T-helper 2 cell treated with Interferon-gamma antibody and Interleukin-4, amounts not matched to agents 100 ng/mL and 5 ng/mL, for 36 hours (primary cell): Measurements from ENCODE around the gene TEAD1. TPM values are rescaled to one million over a fixed set of nuclear protein-coding genes. Genes with fewer than 3 reads are reported as not detected.

Experiments used
- intact Hi-C: fragments of 100-400 bp; cut with micrococcal nuclease; formaldehyde crosslinking; loops from one replicate; pipeline ENCODE4 v1.15.1; 2023
- total RNA-seq: library from RNA; stranded (reverse); gene quantifications from 2 replicates; pipeline ENCODE4 v1.2.3, GENCODE V29; 2022

TEAD1 gene
- total RNA-seq, 1 donor from 2014 or later = 0.18 TPM

DNA sequence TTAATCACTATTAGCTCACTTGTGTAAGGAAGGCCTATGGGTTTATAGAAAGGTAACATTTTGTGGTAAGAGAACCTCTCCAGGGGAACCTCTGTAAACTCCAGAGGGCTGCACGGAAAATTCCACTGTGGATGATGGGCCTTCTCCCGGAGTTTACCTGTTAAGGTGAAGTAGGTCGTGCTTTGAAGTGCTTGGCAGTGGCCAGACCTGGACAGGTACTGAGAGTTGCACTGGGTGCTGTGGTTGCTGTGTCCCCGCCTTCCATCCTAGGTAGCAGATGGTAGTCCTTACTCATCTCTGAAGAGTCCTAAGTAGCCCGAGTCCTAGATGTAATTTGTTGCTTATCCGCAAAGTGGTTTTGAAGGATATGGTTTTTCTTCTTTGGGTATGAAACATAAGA lies 133.4 kb downstream of the TEAD1 start:
- intact Hi-C loops = no loop called here

DNA sequence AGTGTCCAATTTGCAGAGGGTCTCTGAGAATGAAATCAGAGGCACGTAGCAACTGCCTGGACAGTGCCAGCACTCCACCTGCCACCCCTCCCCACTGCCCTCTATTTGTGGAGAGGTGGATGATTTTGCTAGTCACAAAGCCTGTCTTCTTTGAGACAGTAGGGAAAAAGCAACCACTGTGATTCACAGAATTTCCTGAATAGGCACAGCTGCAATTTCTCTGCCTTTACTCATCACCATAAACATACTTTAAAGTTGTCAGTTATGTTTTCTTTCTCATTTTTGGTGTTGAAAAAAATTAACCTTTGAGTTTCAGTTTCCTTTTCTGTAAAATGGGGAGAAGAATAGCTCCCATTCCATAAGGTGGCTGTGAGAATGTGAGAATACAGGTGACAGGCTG lies 134.3 kb downstream of the TEAD1 start:
- intact Hi-C loops = no loop called here

DNA sequence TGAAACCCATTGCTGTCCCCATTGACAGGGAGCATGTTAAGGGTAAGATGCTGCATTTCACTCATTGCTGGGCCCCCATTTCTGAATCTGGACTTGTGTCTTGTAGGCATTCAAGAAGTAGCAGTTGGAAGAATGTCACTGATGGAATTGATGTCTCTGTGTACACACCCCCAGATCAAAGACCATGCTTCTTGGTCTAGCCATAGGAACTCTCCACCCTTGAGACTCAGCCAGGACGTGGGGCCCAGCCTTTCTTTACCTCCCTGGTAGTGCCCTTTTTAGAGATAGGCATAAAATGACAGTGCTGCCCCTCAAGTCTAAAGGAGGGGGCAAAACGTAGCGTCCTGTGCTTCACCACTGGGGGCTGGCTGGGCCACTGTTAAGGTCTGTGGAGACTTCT lies 135.1 kb downstream of the TEAD1 start:
- intact Hi-C loops = no loop called here

DNA sequence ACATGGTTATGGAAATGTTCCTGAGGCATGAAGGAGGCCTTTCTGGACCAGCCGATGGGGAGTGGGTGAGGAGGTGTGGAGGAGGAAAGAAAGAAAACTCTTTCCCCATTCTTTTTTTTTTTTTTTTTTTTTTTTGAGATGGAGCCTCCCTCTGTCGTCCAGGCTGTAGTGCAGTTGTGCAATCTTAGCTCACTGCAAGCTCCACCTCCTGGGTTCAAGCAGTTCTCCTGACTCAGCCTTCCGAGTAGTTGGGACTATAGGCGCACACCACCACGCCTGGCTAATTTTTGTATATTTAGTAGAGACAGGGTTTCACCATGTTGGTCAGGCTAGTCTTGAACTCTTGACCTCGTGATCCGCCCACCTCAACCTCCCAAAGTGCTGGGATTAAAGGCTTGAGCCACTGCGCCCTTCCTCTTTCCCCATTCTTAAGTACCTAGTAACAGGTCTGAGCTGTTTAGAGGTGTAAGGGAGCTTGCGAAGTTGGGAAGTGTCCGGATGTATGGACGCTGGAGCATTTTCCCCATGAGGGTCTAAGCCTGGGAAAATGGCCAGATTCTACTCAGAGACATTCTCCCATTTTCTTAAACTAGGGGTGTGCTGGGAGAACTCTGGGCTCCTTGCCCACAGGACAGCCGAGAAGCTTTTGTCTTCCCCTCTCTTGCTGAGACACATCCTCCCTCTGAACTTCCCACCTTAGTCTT lies 135.8 kb downstream of the TEAD1 start:
- intact Hi-C loops = loop anchor here (10.0 kb wide), 1 partner anchor 135 kb away; the partner anchor contains the start of gene TEAD1

DNA sequence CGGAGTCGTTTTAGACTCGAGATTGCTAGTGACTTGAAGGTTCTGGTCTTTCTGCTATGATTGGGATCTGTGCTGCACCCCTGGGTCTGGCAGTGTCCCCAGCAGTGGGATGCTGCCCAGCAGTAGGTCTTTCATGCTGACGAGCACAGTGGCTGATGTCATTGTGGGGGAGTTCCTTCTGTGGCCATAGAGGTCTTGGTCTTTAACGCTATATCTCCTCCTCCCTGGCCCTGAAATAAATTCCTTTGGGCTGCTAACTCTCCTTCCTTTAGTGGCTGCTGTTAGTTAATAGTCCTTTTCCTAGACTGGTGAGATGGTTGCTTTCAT lies 136.3 kb downstream of the TEAD1 start:
- intact Hi-C loops = loop anchor here (10.0 kb wide), 1 partner anchor 136 kb away; the partner anchor contains the start of gene TEAD1

DNA sequence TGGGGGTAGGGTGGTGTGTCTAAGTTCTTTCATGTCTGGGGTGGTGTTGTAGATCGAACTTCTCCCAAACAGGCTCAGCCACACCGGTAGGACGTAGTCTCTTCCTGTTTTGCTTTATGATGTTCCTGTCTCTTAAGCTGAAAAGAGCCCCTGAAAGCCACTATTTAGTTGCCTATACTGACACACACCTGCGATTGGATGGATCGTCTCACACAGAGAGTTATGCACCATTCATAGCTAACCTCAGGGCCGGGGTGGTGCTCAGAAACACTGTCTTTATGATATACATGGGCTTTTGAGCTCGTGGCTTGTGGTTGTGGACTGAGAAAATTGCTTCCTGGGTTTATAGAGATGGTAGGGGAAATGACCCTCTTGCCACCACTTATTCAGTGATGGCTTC lies 137.6 kb downstream of the TEAD1 start:
- intact Hi-C loops = loop anchor here (10.0 kb wide), 1 partner anchor 137 kb away; the partner anchor contains the start of gene TEAD1

DNA sequence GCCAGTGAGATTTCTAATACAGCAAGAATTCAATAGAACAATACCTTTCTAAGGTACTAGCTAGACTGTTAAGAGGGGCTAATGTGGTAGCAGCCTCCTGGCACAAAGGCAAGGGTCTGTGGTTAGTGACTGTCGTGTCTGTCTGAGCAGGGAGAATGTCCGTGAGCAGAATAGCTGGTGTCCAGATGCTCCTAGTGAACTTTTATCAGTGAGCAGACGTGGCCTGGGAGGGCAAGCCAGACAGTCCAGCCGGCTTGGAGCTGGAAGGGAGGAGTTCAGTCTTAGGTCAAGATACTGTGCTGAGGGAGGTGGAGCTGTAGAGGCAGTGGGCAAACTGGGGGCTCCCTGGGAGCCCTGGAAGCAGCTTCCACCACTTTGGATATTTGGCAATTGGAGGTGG lies 138.6 kb downstream of the TEAD1 start:
- intact Hi-C loops = loop anchor here (10.0 kb wide), 1 partner anchor 138 kb away; the partner anchor contains the start of gene TEAD1

DNA sequence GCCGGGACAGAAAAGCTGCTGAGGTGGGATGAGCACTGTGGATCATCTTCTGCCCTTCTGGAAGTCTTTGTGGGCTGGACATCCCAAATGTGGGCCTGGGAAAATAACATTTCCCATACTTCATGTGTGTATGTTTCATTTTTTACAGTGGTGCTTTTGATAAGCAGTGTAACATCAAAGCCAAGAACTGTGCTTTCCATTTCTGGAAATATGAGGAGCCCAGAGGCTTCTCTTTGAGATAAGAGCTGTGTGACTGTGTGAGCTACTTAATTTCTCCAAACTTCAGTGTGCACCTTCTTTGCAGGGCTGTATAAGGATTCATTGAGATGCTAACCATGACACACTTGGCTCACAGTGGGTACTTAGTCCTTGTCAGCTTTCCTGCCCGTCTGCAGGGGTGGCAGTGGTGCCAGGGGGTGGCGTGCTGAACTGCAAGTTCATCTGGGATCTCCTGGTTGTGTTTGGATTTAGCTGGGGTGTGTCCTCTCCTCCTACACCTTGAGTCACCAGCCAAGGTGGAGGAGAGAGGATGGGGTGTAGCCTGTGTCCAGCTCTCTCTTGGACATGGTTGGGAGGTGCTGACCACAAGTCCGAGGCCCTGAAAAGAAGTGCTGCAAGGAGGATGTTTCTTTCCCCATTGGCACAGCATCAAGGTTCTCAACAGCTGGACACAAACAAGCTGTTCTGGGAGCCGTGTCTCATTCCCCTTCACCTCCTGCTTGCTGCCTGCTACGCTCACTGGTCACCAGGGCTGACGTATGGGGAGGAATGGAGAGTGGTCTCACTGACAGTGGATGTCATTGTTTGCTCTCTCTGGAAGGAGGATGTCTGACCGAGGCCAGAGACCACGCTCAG lies 139.4 kb downstream of the TEAD1 start:
- intact Hi-C loops = loop anchor here (10.0 kb wide), 1 partner anchor 139 kb away; the partner anchor contains the start of gene TEAD1

DNA sequence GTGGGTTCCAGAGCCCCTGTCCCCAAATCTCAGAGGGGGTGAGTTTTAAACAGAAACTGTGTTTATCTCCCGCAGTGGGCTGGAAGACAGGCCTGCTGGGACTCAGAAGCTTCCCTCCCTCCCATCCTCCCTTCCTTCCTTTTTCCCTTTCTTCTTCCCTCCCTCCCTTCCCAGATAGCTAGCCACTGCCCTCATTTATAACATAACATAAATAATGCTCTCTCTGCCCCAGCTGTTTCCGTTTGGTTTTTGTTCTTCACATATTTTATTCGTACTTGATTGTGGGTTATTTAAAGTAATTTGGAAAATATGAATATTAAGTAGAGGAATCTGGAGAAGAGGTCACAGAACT lies 140.9 kb downstream of the TEAD1 start:
- intact Hi-C loops = loop anchor here (10.0 kb wide), 1 partner anchor 140 kb away; the partner anchor contains the start of gene TEAD1

DNA sequence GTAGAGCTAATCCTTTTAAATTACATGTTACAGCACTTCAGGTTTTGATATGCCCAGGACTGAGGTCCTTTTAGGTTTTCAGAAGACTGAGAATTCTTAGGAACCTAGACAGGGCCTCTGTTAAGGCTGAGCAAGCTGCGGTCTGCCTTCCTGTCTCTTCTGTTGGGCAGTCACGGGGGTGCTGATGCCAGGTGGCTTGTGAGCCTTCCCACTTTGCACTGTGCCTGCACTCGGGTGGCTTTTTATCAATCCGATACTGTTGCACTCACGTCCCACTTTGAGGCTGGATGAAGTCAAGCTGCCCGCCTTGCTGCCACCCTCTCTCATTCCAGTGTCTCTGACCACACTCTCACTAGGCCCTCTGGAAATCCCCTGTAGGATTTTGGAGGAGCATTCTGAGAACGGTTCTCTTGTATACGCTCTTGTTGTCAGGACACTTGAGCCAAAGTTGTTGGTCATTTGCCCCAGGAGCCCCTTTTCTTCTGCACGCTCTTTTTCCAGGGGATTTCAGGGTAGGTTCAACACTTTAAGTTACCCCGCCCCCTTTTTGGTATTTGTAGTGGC lies 141.8 kb downstream of the TEAD1 start:
- intact Hi-C loops = loop anchor here (10.0 kb wide), 1 partner anchor 141 kb away; the partner anchor contains the start of gene TEAD1

DNA sequence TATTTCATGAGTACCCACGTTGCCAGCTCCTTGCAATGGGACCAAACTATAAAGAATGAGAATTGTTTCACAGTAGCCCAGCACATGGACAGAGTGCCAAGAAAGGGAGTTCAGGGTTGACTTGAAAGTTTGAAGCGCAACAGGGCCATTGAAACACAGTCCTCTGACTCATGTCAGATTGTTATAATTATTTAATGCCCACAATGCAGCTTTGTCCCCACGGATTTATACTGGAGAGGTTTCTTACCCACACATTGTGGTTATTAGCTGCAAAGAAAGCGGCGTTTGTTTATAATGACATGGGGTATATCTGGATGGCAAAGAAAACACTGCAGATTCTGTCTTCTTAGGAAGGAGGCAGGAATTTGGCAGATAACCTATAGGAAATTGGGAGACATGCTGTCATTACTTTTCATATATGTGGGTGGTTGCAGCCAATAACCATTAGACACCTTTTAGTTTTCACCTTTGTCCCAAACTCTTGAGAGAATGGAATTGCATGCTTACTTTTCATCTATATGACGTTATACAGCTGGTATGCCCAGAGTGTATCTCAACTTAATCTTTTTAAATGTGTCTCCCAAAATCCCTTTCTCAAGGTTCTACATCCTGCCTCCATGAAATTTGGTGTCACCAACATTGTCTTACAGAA lies 143.6 kb downstream of the TEAD1 start:
- intact Hi-C loops = loop anchor here (10.0 kb wide), 1 partner anchor 143 kb away; the partner anchor contains the start of gene TEAD1

DNA sequence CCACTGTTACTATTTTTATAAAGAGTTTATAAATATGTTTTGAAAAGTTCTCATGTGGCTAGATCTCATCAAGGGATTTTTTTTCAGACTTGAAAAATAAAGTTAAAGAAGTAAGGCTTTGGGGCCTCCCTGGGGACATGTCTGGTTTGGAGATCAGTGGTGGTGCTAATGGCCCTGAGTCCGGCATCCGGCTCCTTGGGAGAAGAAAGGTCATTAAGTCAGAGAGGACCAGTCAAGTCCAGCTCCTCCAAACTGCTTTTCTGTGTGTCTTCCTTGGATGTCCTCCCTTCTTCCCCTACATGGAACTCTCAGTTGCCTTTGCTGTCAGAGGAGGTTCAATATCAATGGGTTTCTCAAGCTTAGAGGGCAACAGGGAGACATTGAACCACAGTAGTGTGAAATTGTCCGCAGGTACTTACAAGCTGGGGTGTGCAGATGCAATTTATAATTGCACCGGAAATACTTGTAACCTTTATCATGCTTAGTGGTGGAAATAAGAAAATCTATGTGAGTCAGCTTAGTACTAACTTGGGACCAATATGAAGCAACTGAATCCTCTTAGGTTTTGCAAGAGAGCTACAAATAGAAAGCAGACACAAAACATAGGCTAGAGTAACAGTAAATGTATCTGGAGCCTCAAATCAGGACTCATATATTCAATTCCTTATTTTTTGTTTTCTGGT lies 144.3 kb downstream of the TEAD1 start:
- intact Hi-C loops = loop anchor here (10.0 kb wide), 1 partner anchor 144 kb away; the partner anchor contains the start of gene TEAD1

DNA sequence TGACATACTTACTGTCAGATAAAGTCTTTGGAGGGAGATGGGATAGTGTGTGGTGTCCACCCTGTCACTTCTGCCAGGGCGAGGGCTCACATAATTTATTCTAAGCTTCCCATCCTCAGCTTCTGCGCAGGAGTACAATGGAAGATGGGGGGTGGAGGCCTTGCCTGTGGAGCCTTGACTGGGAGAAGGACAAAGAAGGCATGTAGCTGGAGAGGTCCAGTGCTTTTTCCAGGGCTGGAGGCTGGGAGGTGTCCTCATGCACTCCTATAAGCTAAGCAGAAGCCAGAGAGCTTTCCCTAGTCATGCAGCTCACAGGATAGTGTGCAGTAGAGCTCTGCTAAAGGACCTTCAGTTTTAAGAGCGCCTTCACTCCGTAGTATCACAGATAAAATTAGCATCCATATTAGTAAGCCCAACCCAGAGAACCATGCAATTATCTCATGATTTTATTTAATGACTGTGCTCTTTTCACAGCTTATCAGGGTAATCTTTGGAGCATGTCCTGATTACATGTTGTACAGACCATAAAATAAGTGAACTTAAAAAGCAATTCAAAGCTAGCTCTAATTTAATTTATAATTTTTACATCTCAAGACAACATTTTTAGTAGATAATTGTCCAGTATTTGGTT lies 148.3 kb downstream of the TEAD1 start:
- intact Hi-C loops = no loop called here

DNA sequence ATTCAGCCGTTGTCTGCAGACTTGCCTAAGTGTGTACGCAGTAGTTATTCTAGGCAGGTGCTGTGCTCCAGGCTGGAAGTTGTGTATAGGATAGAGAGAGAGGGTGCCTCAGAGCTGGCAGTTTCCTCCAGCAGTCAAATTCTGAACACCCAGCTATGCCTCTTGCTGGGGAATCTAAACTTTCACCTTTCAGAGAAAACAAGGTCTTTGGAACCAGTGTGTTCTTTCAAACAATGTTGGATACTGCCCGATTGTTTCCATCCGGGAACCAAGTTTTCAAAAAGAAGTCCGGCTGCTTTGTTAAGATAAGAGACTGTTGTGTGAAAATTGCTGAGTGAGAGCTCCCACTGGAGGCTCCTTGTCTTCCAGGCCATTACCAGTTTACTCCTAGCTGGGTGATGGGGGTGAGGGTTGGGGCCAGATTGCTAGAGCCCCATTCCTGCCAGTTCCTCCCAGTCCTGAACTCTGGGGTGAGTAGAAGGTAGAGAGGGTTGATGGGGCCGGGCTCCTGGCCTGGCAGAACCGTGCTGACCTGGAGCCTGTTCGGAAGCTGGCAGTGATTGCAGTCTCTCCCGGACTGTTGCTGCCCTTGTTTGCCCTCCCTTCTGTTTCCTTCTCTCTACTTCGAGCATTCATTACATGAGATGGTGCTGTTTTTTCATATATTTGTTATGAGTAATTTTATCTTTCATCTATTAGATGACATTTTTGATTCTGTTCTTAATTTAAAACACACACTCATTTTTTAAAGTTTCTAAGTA lies 150.2 kb downstream of the TEAD1 start:
- intact Hi-C loops = no loop called here

DNA sequence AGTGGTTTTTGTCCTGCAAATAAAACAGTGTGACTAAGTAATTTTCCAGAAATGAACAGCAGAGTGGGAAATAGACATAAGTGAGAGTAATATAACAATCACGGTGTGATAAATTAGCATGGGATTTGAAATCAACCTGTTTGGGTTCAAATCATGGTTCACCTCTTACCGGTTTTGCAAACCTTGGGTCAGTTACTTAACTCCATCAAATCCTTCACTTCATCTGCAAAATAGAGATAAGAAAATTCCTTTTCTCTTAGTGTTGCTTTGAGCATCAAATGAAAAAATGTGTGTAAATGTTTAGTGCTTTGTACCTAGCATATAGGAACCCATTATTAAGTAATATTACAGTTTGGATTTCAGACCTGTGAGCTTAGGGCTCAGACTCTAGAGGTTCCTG lies 152.2 kb downstream of the TEAD1 start:
- intact Hi-C loops = no loop called here

DNA sequence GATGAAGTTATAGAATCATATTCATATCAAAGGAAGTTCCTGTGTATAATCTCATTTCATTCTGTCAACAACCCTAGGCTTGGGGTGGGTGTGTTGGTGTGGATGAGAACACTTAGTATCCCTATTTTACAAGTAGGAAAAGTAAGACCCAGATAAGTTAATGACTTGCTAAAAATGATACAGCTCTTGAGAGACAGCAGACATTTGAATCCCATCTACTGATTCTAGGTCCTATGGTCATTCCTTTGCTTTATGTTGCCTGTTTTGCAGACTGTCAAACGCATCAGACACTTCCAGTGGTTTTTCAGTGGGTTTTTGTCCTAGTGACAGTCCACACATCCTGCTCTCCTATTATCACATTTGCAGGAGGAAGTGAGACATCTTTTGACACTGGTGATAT lies 153.1 kb downstream of the TEAD1 start:
- intact Hi-C loops = no loop called here

DNA sequence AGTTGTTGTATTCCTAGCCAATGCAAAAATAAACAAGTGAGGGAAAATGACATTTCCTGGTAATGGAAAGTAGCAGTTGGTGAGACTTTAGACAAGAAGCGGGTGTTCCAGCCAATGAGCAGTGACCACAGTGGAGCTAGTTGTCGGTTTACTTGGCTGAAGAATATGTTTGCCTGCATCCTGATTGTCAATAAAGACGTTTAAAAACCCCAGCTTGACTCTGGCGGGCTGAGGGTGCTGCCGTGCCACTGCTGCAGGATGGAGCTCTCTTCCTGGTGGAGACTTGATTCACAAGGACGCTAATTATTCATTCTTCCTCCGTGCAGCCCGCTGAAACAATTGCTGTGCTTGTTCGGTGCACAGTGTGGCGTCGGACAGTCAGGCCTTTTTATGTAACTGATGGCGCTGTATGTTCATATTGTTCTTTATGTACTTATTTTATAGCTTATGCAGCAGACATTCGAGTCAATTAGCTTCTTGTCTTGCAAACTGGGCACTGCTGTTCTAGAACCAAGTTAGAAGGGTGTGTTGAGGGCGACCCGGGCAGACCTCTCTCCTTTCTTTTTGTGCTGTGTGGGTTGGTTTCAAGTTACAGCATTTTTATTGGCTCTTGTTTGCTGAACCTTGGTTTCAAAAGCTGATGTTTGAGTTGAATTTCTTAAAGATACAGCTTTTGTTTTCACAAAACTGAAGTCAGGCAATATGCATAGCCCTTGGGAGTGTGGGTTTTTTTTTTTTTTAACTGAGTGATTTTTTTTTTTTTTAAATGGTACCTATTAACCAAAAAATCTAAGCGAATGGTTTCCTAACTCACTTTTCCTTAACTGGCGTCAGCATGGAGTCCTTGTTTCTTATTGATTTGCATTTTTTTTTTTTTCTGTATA lies 153.9 kb downstream of the TEAD1 start:
- intact Hi-C loops = no loop called here

DNA sequence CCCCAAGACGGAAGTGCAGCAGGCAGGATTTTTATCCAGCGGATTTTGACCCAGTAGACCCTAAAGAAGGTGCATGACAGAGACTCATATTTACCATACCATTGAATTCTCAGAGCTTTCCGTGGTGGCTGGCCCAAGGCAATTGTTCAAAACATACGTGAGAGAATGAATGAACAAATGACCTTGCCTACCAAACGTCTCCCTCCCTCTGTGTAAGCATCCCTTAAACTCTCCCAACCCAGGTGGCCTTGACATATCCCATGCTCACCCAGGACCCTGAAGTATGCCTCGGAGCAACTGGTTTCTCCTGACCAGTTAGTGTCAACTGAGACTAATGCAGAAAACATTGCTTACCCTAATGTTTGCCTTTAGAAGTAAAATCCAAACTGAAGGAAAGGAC lies 154.9 kb downstream of the TEAD1 start:
- intact Hi-C loops = no loop called here
